ENCODE results near the gene CNGB1. TPM values are rescaled to one million over a fixed set of nuclear protein-coding genes. Genes with fewer than 3 reads are reported as not detected.
"Not testable (repeated sequence)": the region's sequence is repeated elsewhere in the genome, so short reads cannot be mapped to it uniquely, and the experiment has no call there.

The CNGB1 gene
- total RNA-seq, 2 experiments from 2014 or later, result not detected

- no peaks in the 10 kb centered on the region for H3K9me3 Mint-ChIP-seq
- peaks cover 4% of the 10 kb centered on the region for H3K4me1 Mint-ChIP-seq (ENCODE audit: low read depth)
- ChIA-PET CTCF (interaction anchor here (2.6 to 3.3 kb wide), 2 partner anchors 104 to 144 kb away, joined by 13 to 21 read pairs; no protein-coding TSS in a partner anchor), POLR2A (no interaction called here)
- no peak overlapping the region for H3K4me3 Mint-ChIP-seq
- H3K27me3 Mint-ChIP-seq, result peaks cover 19% of the 10 kb centered on the region
- H3K27ac Mint-ChIP-seq, result no peak overlapping the region
- intact Hi-C loops (cut with micrococcal nuclease), result no loop called here
- H3K36me3 Mint-ChIP-seq, result no peaks in the 10 kb centered on the region
- DNase-seq, result no peak
These were observed 70.0 kb downstream of the CNGB1 start for GRCh38 chr16:57900796-57901479.

- POLR2A ChIA-PET, result no interaction called here
- intact Hi-C loops (cut with micrococcal nuclease), result loop anchor here (1.0 to 10.0 kb wide), 4 partner anchors 101 to 405 kb away; partner anchors contain the start of genes CFAP20 and USB1
- Mint-ChIP-seq H3K27me3 (peaks cover 19% of the 10 kb centered on the region), H3K4me1 (ENCODE audit: low read depth) (peaks cover 4% of the 10 kb centered on the region), H3K27ac (no peak overlapping the region), H3K9me3 (no peaks in the 10 kb centered on the region), H3K4me3 (peak overlapping the region; percentile 25), H3K36me3 (no peaks in the 10 kb centered on the region)
- CTCF ChIA-PET, result interaction anchor here (0.6 to 3.3 kb wide), 10 partner anchors 29 to 227 kb away, joined by 3 to 21 read pairs (median 4); partner anchors contain the start of gene USB1
- peak; percentile 84 for DNase-seq
These were observed 70.9 kb downstream of the CNGB1 start for GRCh38 chr16:57899771-57900661.

- Mint-ChIP-seq H3K27me3 (peaks cover 18% of the 10 kb centered on the region), H3K4me1 (ENCODE audit: low read depth) (peaks cover 14% of the 10 kb centered on the region), H3K27ac (no peak overlapping the region), H3K36me3 (no peaks in the 10 kb centered on the region), H3K9me3 (no peaks in the 10 kb centered on the region), H3K4me3 (no peak overlapping the region)
- ChIA-PET CTCF (interaction anchor here (0.7 to 3.3 kb wide), 16 partner anchors 8 to 323 kb away, joined by 3 to 21 read pairs (median 4); partner anchors contain the start of gene USB1), POLR2A (no interaction called here)
- intact Hi-C loops (cut with micrococcal nuclease), result loop anchor here (1.0 to 10.0 kb wide), 4 partner anchors 102 to 406 kb away; partner anchors contain the start of genes CFAP20 and USB1
- no peak for DNase-seq
These were observed 72.0 kb downstream of the CNGB1 start for GRCh38 chr16:57898961-57899360.

- H3K9me3 Mint-ChIP-seq, result no peaks in the 10 kb centered on the region
- H3K4me3 Mint-ChIP-seq, result no peak overlapping the region
- CTCF ChIA-PET, result interaction anchor here (1.2 to 3.3 kb wide), 9 partner anchors 22 to 322 kb away, joined by 3 to 21 read pairs (median 4); partner anchors contain the start of gene USB1
- intact Hi-C loops (cut with micrococcal nuclease), result loop anchor here (5.0 to 10.0 kb wide), 3 partner anchors 229 to 407 kb away; partner anchors contain the start of gene CFAP20
- POLR2A ChIA-PET, result no interaction called here
- H3K36me3 Mint-ChIP-seq, result no peaks in the 10 kb centered on the region
- peaks cover 13% of the 10 kb centered on the region for H3K27me3 Mint-ChIP-seq
- no peak overlapping the region for H3K27ac Mint-ChIP-seq
- peaks cover 15% of the 10 kb centered on the region for H3K4me1 Mint-ChIP-seq (ENCODE audit: low read depth)
- no peak for DNase-seq
These were observed 72.9 kb downstream of the CNGB1 start for GRCh38 chr16:57897996-57898395.

- DNase-seq, result no peak
- ChIA-PET POLR2A (no interaction called here), CTCF (interaction anchor here (0.7 to 3.1 kb wide), 2 partner anchors 101 to 137 kb away, joined by 3 to 18 read pairs; no protein-coding TSS in a partner anchor)
- H3K27me3 Mint-ChIP-seq, result peaks cover 11% of the 10 kb centered on the region
- intact Hi-C loops (cut with micrococcal nuclease), result loop anchor here (5.0 to 10.0 kb wide), 3 partner anchors 230 to 408 kb away; partner anchors contain the start of gene CFAP20
- H3K27ac Mint-ChIP-seq, result no peak overlapping the region
- H3K9me3 Mint-ChIP-seq, result no peaks in the 10 kb centered on the region
- no peaks in the 10 kb centered on the region for H3K36me3 Mint-ChIP-seq
- H3K4me1 Mint-ChIP-seq (ENCODE audit: low read depth), result peaks cover 15% of the 10 kb centered on the region
- no peak overlapping the region for H3K4me3 Mint-ChIP-seq
These were observed 73.7 kb downstream of the CNGB1 start for GRCh38 chr16:57897053-57897784.

GRCh38 chr16:57895081-57895547 lies 75.8 kb downstream of the CNGB1 start:
- DNase-seq, H3K27ac Mint-ChIP-seq, POLR2A ChIA-PET, H3K36me3 Mint-ChIP-seq, H3K4me3 Mint-ChIP-seq, H3K9me3 Mint-ChIP-seq, H3K27me3 Mint-ChIP-seq, CTCF ChIA-PET: not testable (repeated sequence)
- peaks cover 15% of the 10 kb centered on the region for H3K4me1 Mint-ChIP-seq (ENCODE audit: low read depth)
- intact Hi-C loops (cut with micrococcal nuclease), result loop anchor here (5.0 to 10.0 kb wide), 3 partner anchors 232 to 410 kb away; partner anchors contain the start of gene CFAP20

- CTCF ChIA-PET, result no interaction called here
- POLR2A ChIA-PET, result no interaction called here
These were observed 76.4 kb downstream of the CNGB1 start for GRCh38 chr16:57894390-57895080.

GRCh38 chr16:57893559-57894389 lies 77.2 kb downstream of the CNGB1 start:
- CTCF ChIA-PET, result interaction anchor here (1.0 to 2.3 kb wide), 2 partner anchors 9 to 115 kb away, joined by 3 to 5 read pairs; no protein-coding TSS in a partner anchor
- H3K9me3 Mint-ChIP-seq, result no peaks in the 10 kb centered on the region
- intact Hi-C loops (cut with micrococcal nuclease), result loop anchor here (10.0 kb wide), 1 partner anchor 411 kb away; no protein-coding TSS in a partner anchor

More at GRCh38 chr16:57894390-57895080, 76.4 kb downstream of the CNGB1 start:
- peaks cover 11% of the 10 kb centered on the region for H3K4me1 Mint-ChIP-seq (ENCODE audit: low read depth)
- H3K27me3 Mint-ChIP-seq, result peaks cover 6% of the 10 kb centered on the region
- no peaks in the 10 kb centered on the region for H3K36me3 Mint-ChIP-seq
- intact Hi-C loops (cut with micrococcal nuclease), result loop anchor here (5.0 to 10.0 kb wide), 3 partner anchors 233 to 410 kb away; partner anchors contain the start of gene CFAP20
- H3K4me3 Mint-ChIP-seq, result no peak overlapping the region
- H3K27ac Mint-ChIP-seq, result no peak overlapping the region
- DNase-seq, result no peak
- H3K9me3 Mint-ChIP-seq, result no peaks in the 10 kb centered on the region

GRCh38 chr16:57893217-57893558 lies 77.7 kb downstream of the CNGB1 start:
- no peak overlapping the region for H3K4me3 Mint-ChIP-seq
- POLR2A ChIA-PET, result no interaction called here
- no peak for DNase-seq
- H3K36me3 Mint-ChIP-seq, result no peaks in the 10 kb centered on the region
- intact Hi-C loops (cut with micrococcal nuclease), result loop anchor here (10.0 kb wide), 1 partner anchor 412 kb away; no protein-coding TSS in a partner anchor
- peaks cover 9% of the 10 kb centered on the region for H3K27me3 Mint-ChIP-seq
- no peaks in the 10 kb centered on the region for H3K9me3 Mint-ChIP-seq
- H3K27ac Mint-ChIP-seq, result no peak overlapping the region
- CTCF ChIA-PET, result interaction anchor here (0.5 to 2.3 kb wide), 4 partner anchors 9 to 137 kb away, joined by 3 to 5 read pairs (median 3); no protein-coding TSS in a partner anchor
- peaks cover 11% of the 10 kb centered on the region for H3K4me1 Mint-ChIP-seq (ENCODE audit: low read depth)

More at GRCh38 chr16:57893559-57894389, 77.2 kb downstream of the CNGB1 start:
- no peak for DNase-seq
- no peak overlapping the region for H3K4me3 Mint-ChIP-seq
- H3K4me1 Mint-ChIP-seq (ENCODE audit: low read depth), result peaks cover 11% of the 10 kb centered on the region
- no peaks in the 10 kb centered on the region for H3K36me3 Mint-ChIP-seq
- POLR2A ChIA-PET, result no interaction called here
- peaks cover 7% of the 10 kb centered on the region for H3K27me3 Mint-ChIP-seq
- H3K27ac Mint-ChIP-seq, result no peak overlapping the region

- H3K9me3 Mint-ChIP-seq, result no peaks in the 10 kb centered on the region
- ChIA-PET POLR2A (no interaction called here), CTCF (interaction anchor here (0.5 to 2.3 kb wide), 4 partner anchors 10 to 136 kb away, joined by 3 to 5 read pairs (median 3); no protein-coding TSS in a partner anchor)
- intact Hi-C loops (cut with micrococcal nuclease), result loop anchor here (10.0 kb wide), 1 partner anchor 412 kb away; no protein-coding TSS in a partner anchor
- H3K27me3 Mint-ChIP-seq, result peaks cover 12% of the 10 kb centered on the region
- no peak for DNase-seq
- no peak overlapping the region for H3K27ac Mint-ChIP-seq
- no peak overlapping the region for H3K4me3 Mint-ChIP-seq
- H3K36me3 Mint-ChIP-seq, result no peaks in the 10 kb centered on the region
- H3K4me1 Mint-ChIP-seq (ENCODE audit: low read depth), result peaks cover 11% of the 10 kb centered on the region
These were observed 78.4 kb downstream of the CNGB1 start for GRCh38 chr16:57892447-57893096.

Data from activated CD4-positive, alpha-beta memory T cell treated with anti-CD3 and anti-CD28 coated beads for 36 hours (primary cell).